ENCODE measurements around the gene IQSEC2.

The IQSEC2 gene

GRCh38 chrX:53290441-53291041 lies 9.2 kb upstream of the IQSEC2 start:
- TF ChIP-seq CTCF (IDR thresholded peaks at IDR 0.05; ENCODE audit: low read depth, low read length) (no peak), EZH2phosphoT487 (IDR thresholded peaks at IDR 0.05; ENCODE audit: low read depth) (no peak)
- Histone ChIP-seq H3K4me1 (ENCODE audit: low read length) (no peaks in the 10 kb centered on the region), H3K9me3 (ENCODE audit: insufficient read depth, low read length) (no peaks in the 10 kb centered on the region), H4K20me1 (ENCODE audit: insufficient read depth, low read length) (no peaks in the 10 kb centered on the region), H3K27ac (ENCODE audit: low read length) (no peak overlapping the region), H3K79me2 (ENCODE audit: low read length) (no peaks in the 10 kb centered on the region), H3K9ac (ENCODE audit: low read length) (no peak overlapping the region), H3K36me3 (replicated peaks; ENCODE audit: low read depth, low read length) (no peaks in the 10 kb centered on the region), H3K4me2 (ENCODE audit: low read length) (no peak overlapping the region), H2AFZ (ENCODE audit: low read depth, low read length) (no peak overlapping the region), H3K4me3 (ENCODE audit: low read length) (no peak overlapping the region), H3K27me3 (ENCODE audit: low read depth, low read length) (no peaks in the 10 kb centered on the region)

GRCh38 chrX:53288189-53288588 lies 6.8 kb upstream of the IQSEC2 start:
- Histone ChIP-seq H3K27me3 (ENCODE audit: low read depth, low read length) (no peaks in the 10 kb centered on the region), H3K4me2 (ENCODE audit: low read length) (no peak overlapping the region), H3K9ac (ENCODE audit: low read length) (no peak overlapping the region), H3K4me1 (ENCODE audit: low read length) (no peaks in the 10 kb centered on the region), H3K4me3 (ENCODE audit: low read length) (no peak overlapping the region), H2AFZ (ENCODE audit: low read depth, low read length) (no peak overlapping the region), H3K27ac (ENCODE audit: low read length) (no peak overlapping the region), H3K79me2 (ENCODE audit: low read length) (no peaks in the 10 kb centered on the region), H3K9me3 (ENCODE audit: insufficient read depth, low read length) (no peaks in the 10 kb centered on the region), H3K36me3 (replicated peaks; ENCODE audit: low read depth, low read length) (no peaks in the 10 kb centered on the region), H4K20me1 (ENCODE audit: insufficient read depth, low read length) (no peaks in the 10 kb centered on the region)
- TF ChIP-seq EZH2phosphoT487 (IDR thresholded peaks at IDR 0.05; ENCODE audit: low read depth) (no peak), CTCF (IDR thresholded peaks at IDR 0.05; ENCODE audit: low read depth, low read length) (no peak)

- Histone ChIP-seq H3K27me3 (ENCODE audit: low read depth, low read length) (no peaks in the 10 kb centered on the region), H3K4me1 (ENCODE audit: low read length) (no peaks in the 10 kb centered on the region), H3K9ac (ENCODE audit: low read length) (no peak overlapping the region), H3K4me3 (ENCODE audit: low read length) (no peak overlapping the region), H4K20me1 (ENCODE audit: insufficient read depth, low read length) (no peaks in the 10 kb centered on the region), H2AFZ (ENCODE audit: low read depth, low read length) (no peak overlapping the region), H3K4me2 (ENCODE audit: low read length) (no peak overlapping the region), H3K9me3 (ENCODE audit: insufficient read depth, low read length) (no peaks in the 10 kb centered on the region), H3K27ac (ENCODE audit: low read length) (no peak overlapping the region), H3K79me2 (ENCODE audit: low read length) (no peaks in the 10 kb centered on the region), H3K36me3 (replicated peaks; ENCODE audit: low read depth, low read length) (no peaks in the 10 kb centered on the region)
- TF ChIP-seq EZH2phosphoT487 (IDR thresholded peaks at IDR 0.05; ENCODE audit: low read depth) = no peak
- TF ChIP-seq CTCF (IDR thresholded peaks at IDR 0.05; ENCODE audit: low read depth, low read length) = no peak
Measured at GRCh38 chrX:53287493-53288138, 6.2 kb upstream of the IQSEC2 start.

- Histone ChIP-seq H3K4me1 (ENCODE audit: low read length) (no peaks in the 10 kb centered on the region), H3K36me3 (replicated peaks; ENCODE audit: low read depth, low read length) (no peaks in the 10 kb centered on the region), H3K27me3 (ENCODE audit: low read depth, low read length) (no peaks in the 10 kb centered on the region), H2AFZ (ENCODE audit: low read depth, low read length) (no peak overlapping the region), H3K4me3 (ENCODE audit: low read length) (no peak overlapping the region), H3K9me3 (ENCODE audit: insufficient read depth, low read length) (no peaks in the 10 kb centered on the region), H3K79me2 (ENCODE audit: low read length) (no peaks in the 10 kb centered on the region), H4K20me1 (ENCODE audit: insufficient read depth, low read length) (no peaks in the 10 kb centered on the region), H3K9ac (ENCODE audit: low read length) (no peak overlapping the region), H3K4me2 (ENCODE audit: low read length) (no peak overlapping the region), H3K27ac (ENCODE audit: low read length) (no peak overlapping the region)
- TF ChIP-seq EZH2phosphoT487 (IDR thresholded peaks at IDR 0.05; ENCODE audit: low read depth) = no peak
Measured at GRCh38 chrX:53286171-53286570, 4.8 kb upstream of the IQSEC2 start.
